ELR (cell line): ENCODE measurements around the gene CRYGD.
"Not testable (repeated sequence)": the region's sequence is repeated elsewhere in the genome, so short reads cannot be mapped to it uniquely, and the experiment has no call there.

ENCODE experiments used
- DNase-seq: peaks from one replicate; pipeline ENCODE4 v3.0.0-alpha.2; 2015; ENCODE audit warnings: low read depth

The CRYGD gene

DNA sequence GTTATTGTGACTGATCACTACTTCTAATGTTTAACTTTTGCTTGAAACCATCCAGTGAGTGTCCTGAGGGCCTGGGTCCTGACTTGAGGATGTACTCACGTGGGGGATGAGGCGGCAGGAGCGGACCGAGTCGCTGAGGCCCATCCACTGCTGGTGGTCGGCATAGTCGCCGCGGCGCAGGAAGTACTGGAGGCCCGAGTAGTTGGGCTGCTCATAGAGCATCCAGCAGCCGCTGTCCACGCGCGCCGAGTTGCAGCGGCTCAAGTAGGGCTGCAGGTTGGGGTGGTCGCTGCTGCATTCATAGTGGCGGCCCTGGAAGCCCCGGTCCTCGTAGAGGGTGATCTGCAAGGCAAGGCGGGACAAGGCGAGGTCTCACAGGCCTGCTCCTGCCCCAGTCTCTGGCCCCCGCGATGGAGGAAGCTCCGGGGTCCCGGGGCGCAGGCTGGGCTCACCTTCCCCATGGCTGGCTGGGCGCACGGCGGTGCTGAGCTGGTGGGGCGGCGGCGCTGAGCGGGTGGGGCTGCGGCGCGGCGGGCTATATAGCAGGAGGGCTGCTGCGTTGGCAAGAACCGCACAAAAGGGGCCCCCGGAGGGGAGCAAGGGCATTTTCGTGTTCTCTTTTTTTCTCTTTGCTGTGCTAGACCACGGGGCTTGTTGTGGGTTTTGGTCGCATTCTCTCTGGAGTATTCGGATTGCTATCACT lies at the start of gene CRYGD:
Gene CRYGD (minus strand): TSS at position 512 of the 703 bp plus-strand sequence. CDS start 51 bp downstream, at position 461.
- DNase-seq = not testable (repeated sequence)

DNA sequence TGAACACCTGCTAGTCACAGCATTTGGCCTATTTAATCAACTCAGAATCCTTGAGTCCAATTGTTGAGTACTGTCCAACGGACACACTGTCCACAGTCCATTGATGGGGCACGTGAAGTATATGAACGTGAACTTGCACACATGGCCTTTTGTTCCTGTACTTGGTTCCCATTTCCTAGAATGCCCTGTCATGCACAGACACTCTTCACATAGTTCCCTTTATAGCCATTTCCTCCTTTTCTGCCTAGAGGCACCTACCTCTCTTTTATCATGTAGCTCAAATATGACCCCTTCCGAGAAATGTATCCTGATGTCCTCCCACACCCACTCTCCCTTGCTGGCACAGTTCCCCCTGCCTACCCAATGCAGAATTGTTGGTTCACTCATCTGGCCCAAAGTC lies 47.8 kb upstream of the CRYGD start:
- no peak for DNase-seq

DNA sequence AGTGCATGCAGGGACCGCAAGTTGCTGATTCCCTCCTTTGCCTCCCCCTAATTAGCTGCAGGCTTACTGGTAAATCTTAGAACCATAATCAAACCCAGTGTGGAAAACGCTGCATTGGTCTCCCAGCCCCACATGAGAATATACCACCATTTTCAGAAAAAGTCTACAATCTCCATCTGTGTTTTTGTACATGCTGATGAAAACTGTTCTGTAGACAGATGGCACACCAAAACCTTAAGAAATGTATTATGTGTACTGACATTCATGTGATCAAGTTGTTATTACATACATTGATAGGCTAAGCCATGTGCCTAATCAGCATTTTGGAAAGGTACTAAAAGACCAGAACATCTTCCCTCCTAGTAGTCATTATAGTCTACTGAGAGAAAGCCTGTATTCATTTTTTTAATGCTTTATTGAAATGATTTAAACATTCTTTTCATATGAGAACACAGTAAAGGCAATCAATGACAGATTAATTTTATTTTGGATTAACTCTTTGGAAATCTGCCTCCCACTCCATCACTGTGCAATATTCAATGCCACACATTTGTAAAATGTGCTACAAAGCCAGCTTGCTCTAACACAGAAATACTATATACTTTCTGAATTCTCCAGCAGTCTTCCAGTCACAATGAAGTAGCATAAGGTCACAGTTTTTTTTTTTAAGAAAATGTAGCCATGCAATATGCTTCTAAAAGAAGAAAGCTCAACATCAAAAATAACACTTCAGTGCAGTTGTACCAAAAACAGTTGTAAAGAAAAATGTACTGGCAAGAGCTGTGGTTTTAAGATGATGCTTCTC lies 40.8 kb upstream of the CRYGD start:
- DNase-seq = no peak

DNA sequence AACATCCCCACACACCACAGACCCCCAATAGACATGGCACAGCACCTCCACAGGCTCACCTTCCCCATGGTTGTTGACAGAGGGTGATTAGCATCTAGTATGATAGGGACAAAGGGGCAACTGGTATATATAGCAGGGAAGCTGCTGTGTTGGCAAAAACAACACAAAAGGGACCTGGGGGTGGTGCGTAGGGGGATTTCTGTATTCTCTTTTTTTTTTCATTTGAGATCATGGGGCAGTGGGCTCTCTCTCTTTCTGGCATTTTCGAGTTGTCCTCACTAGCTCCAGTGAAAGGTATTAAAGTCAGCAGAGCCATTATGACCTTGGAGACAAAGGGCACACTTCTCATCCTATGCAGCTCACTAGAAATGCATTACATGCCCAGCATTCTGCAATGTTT lies 39.2 kb upstream of the CRYGD start, which contains the start of gene CRYGA:
Gene CRYGA (minus strand): TSS at position 101 of the 400 bp plus-strand sequence. CDS start 33 bp downstream, at position 68.
- DNase-seq = no peak

DNA sequence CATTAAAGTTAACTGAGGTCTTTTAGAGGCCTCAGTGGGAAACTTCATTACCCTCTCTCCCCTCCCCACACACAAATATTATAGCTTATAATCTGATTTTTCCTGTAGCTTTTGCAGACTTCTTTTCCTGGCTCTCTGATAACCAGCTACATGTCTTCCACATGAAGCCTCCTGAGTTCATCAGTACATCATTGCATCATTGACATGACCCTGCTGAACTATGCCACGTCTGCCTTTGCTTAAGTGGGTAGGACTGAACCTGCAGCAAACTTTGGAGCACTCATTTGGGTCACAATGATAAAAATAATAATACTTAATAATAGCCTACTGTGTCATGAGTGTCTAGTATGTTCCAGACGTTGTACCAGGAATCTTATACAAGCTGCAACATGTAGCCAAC lies 32.1 kb upstream of the CRYGD start:
- no peak for DNase-seq

DNA sequence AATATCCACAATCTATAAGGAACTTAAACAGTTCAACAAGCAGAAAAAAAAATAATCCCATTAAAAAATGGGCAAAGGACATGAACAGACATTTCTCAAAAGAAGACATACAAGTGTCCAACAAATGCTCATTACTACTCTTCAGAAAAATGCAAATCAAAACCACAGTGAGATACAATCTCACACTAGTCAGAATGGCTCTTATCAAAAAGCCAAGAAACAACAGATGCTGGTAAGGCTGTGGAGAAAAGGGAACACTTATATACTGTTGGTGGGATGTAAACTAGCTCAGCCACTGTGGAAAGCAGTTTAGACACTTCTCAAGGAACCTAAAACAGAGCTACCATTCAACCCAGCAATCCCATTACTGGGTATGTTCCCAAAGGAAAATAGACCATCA lies 28.8 kb upstream of the CRYGD start:
- DNase-seq = no peak

DNA sequence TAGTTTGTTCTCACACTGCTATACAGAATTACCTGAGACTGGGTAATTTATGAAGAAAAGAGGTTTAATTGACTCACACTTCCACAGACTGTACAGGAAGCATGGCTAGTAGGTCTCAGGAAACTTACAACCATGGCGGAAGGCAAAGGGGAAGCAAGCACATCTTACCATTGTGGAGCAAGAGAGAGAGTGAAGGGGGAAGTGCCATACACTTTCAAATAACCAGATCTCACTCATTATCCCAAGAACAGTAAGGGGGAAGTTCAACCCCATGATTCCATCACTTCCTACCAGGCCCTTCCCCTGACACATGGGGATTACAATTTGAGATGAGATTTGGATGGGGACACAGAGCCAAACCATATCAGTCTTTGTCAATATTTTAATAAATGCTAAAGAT lies 26.6 kb upstream of the CRYGD start:
- DNase-seq = no peak

DNA sequence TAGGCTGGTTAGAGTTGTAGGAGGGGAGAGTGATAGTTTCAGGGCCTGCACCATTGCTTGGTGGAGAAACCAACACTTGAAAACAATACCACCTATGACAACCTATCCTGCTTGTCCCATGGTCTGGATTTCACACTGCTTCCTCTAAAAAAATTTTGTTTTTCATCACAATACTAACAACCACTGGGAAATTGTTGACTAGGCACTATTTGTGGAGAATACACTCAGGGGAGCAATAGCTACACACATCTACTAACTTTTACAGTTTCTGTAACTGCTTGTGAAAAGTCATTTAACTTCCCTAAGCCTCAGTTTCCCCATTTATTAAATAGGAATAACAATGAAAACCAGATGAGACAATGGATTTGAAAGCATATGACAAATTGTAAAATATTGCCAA lies 25.8 kb upstream of the CRYGD start:
- DNase-seq = no peak

DNA sequence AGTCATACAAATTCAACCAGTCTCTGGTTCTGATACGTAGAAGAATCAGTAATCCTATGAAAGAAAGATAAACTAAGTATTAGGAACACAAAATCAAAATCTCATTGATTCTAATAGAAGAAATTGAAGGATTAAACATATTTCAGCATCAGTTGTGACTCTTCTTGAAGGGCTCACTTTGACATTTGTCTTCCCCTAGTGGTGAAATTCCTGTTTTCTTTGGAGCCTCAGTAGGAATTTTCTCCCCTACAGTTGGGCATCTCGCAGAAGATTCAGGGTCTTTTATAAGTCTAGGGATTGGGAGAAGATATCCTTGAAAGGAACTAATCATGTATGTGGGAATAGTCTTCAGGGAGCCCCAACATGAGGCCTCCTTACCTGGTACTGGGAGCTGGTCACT lies 24.5 kb upstream of the CRYGD start:
- peak; percentile 14 for DNase-seq

DNA sequence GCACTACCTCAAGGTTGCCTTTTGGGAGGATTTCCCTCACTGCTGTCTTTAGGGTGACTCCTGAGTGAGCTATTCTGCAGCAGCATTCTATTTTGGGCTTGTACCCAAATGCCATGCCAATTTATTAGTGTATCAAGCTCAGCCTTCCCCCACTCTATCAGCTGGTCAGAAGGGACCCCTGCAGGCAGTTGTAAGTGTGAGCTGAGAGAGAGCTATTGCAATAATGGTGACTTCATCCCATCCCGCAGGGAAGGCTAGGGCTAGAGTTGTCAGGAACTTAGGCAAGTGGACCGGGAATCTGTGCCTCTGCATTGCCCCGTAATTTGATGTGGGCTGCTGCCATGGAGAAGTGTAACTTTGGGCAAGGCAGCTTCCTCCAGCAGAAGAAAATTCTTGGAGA lies 23.4 kb upstream of the CRYGD start:
- no peak for DNase-seq

DNA sequence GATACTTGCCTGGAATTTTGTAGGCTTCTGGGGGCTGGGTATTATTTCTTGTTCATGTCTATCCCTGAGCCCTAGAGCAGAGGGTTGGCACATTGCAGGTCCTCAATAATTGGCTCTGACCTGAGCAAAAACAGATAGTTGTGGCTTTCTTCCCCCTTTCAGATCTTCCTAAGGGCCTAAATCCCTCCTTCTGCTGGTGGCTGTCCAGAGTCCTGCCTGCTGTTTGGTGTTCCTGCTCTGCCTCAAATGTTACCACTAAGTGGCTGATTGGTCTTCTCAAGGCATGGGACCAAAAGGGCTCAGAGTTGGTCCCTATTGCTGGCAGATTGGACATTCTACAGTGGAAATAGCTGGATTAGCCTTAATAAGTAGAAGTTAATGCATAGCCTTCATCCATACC lies 22.7 kb upstream of the CRYGD start:
- no peak for DNase-seq

DNA sequence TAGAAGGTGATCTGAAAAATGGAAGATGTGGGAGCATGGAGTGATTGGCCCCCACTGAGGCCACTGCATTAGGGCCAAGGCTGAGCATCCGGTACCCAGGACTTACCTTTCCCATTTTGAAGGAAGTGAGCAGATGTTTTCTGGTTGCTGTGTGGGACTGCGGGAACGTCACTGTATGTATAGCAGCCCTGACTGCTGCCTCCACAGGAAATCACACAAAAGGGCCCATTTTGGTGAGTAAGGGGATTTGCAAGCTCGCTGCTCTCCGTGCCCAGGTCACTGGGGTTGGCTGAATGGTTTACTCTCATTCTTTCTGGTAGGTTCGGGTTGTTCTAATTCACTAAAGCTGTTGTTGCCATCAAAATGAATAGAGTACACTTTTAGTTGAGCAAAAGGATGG lies 21.7 kb upstream of the CRYGD start, which contains the start of gene CRYGB:
Gene CRYGB (minus strand): TSS at position 153 of the 400 bp plus-strand sequence. CDS start 38 bp downstream, at position 115.
- DNase-seq = no peak

DNA sequence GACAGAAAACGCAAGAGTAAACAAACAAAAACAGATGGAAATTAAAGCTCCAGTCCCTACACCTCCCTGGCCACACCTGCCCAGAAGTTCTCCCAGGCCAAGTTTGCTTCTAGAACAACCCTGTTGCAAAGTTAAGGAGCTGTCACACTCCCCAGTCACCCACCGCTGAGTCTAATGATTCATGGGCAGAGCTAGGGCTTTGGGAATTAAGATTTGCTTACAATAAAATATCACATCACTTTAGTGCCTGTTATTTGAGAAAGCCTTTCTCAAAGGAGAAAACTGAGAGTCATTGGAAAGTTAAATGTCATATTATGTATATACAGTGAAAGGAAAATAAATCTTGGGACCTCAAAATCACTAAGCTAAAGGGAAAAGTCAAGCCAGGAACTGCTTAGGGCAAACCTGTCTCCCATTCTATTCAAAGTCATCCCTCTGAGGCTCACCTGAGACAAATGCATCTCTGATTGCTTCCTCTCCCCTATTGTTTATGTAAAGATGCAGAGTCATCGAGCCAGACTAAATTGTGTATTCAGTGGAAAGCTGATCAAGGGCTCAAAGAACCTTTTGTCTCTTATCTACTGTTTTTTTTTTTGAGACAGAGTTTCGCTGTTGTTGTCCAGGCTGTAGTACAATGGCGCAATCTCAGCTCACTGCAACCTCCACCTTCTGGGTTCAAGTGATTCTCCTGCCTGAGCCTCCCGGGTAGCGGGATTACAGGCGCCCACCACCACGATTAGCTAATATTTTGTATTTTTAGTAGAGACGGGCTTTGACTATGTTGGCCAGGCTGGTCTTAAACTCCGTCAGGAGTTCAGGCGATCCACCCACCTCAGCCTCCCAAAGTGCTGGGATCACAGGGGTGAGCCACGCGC lies 18.8 kb upstream of the CRYGD start:
- DNase-seq = no peak

DNA sequence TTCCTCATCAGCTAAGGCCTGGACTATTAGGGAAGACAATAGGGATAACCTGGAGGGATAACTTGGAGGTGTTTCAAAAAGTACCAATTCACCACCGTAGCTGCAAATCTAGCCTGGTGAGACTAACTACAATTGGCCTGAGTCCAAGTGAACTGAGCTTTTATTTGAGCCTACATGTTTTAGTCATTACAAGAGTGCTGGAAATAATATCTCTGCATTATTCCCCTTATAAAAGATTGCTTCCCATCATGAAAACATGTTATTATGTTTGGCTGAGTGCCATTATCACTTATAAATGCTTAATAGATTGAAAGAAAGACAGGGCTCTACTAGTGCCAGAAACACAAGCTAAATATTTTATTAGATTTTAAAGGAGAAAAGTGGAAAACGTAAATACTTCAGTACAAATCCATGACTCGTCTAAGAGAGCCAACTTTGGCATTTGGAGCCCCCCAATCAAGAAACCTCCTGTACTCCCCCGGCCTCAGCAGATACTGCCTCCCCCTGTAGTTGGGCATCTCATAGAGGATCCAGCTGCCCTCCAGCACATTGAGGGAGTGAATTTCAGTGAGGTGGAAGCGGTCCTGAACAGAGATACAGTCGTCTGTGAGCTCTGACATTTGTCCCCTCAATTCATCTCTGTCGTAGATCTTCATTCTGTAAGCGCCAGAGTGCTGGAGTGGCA lies 18.1 kb upstream of the CRYGD start:
- no peak for DNase-seq

DNA sequence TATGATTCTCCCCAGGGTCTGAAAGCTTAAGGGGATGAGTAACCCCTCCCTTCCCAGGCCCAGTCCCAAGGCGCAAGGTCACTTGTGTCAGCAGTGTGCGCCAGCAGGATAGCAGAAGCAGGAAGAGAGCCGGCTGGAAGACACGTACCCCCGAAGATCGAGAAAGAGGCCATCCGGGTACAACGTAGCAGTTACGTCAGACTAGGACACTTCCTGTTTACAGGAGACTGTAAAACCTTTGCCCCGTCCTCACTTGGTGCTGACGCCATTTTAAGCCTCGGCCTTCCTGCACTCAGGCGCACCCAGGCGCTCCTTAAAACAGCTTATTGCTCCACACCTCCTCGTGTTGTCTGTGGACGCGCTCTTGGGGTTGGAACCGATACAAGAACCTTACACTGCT lies 15.1 kb upstream of the CRYGD start:
- DNase-seq = no peak

DNA sequence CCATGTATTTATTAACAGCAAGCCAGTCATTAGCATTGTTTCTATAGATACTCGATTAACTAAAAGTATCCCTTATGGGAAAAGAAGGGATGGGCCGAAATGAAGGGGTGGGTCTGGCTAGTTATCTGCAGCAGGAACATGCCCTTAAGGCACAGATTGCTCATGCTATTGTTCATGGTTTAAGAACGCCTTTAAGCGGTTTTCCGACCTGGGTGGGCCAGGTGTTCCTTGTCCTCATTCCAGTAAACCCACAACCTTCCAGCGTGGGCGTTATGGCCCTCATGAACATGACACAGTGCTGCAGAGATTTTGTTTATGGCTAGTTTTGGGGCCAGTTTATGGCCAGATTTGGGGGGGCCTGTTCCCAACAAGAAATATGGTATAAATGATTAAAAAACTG lies 14.0 kb upstream of the CRYGD start:
- not testable (repeated sequence) for DNase-seq

DNA sequence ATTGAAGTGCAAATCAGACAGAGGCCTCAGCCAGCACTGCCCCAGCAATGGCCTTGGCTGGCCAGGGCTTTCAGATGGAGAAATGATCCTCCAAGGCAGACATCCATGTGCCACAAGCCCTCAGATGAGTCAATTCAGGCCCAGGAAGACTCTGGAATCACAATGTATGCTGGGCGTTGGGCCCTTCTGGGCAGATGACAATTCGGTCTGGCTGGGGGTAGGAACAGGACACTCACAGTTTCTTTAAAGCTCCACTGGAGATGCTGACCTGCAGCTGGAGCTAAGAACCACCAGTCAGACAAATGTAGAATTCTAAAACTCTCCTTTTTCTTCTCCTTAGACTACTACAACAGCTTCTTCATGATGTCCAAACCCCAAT lies 12.4 kb upstream of the CRYGD start:
- no peak for DNase-seq

DNA sequence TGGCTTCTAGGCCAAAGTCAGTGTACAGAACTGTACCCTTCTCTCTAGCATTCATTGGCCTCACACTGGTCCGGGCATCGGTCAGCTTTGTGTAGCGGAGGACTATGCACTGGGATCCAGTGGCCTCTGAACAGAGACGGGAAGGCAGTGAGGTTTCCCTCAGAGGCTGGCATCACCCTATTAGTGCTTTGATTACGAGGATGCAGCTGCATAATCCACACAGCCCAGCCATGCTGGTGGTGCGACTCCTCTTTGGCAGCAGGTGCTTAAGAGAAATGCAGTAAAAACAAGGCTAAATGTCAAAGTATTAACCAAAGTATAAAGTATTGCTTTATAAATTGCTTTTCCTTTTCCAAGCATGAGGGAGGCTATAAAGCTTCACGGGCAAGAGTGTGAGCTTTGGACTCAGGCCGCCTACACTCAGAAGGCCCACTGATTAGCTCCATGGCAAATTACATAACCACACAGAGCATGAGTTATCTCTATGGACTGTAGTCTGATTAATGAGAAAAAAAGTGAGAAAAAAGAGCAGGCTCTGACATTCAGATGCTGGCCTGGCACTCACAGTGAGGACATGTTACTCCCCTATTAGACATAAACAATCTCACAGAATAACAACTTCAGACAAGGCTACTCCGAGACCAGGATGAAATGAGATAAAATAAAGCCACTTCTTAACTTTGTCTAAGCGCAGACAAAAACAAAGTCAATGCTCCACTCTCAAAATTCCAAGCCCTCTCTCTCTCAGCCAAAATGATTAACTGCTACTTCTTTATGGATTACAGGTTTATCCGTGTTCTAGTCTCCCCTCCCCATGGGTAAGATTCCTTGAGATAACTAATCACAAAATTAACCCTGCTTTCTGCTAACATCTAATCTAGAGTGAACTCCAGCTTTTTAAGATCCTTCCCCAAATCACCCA lies 11.7 kb upstream of the CRYGD start:
- no peak for DNase-seq

DNA sequence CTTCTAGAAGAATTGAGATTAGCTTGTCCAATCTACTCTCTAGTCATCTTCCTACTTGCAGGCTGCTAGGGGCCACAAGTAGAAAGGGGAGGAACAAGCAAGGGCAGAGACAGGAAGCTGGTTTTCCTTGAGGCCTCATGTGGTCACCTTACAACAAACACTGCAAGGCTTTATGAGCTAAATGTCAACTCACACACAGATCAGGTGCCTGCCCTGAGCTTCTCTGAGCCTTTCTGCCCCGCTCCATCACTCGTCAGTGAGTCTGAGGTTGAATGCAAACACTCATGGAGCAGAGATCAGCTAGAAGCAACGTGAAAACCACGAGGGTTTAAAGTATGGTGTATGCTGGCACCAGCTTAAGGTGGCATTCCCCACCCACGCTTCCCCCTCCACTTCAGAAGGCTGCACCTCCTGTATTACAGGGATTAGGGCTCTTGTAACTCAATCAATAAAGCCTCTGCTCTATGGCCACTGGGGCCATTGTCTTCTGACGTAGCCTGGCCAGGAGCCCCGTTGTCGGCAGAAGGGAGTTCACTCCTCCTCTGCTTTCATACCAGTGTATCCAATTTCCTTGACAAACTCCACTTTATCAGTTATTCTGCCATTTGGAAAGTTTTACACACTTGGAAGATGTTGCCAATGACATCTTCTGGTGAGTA lies 10.7 kb upstream of the CRYGD start:
- peak; percentile 17 for DNase-seq

DNA sequence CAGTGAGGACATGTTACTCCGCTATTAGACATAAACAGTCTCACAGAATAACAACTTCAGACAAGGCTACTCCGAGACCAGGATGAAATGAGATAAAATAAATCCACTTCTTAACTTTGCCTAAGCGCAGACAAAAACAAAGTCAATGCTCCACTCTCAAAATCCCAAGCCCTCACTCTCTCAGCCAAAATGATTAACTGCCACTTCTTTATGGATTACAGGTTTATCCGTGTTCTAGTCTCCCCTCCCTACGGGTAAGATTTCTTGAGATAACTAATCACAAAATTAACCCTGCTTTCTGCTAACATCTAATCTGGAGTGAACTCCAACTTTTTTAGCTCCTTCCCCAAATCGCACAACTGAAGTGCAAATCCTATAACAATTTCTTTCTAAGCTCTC lies 6.4 kb upstream of the CRYGD start:
- DNase-seq = no peak
